Activated naive CD8-positive, alpha-beta T cell treated with anti-CD3 and anti-CD28 coated beads, Interleukin-2, amount 50 U/mL, for 16 hours (primary cell): Measurements from ENCODE around the gene PALM.

Experiments used
- DNase-seq: peaks from one replicate; pipeline ENCODE4 v3.0.0-alpha.2; 2020; ENCODE audit warnings: low read depth, low spot score

The PALM gene

DNA sequence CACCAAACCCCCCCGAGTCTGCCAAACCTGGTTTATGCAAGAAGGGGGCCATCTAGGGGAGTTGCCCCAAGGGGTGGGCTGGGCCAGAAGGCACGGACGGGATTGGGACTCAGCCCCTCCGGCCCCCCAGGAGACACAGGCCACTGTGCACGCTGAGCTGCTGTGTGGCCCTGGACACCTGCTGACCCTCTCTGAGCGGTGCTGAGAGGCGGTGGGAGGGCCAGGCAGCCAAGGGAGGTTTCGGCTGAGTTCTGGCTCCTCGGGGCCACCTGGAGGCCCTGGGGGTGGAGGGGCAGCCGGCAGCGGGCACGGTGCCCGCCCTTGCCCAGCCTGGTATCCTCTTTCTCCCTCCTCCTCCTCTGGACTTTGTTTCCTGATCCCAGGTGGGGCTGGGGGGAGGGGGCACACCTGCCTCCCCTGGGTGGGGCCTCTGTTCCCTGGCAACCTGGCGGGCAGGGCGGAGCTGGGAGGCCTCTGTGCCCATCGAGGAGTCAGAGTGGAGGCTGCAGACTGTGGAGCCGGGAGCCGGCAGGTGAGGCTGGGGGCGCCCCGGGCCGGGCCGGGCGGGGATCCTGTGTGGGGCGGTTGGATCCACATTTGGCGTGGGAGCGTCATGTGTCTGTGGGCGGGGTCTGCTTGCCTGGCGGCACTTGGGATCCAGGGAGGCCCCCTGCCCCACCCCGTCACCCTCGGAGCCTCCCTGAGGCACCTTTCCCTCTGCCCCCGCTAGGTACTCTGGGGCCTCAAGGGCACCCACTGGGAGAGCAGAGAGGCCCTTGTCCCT lies 42.1 kb downstream of the PALM start, which contains the start of gene MISP:
Gene MISP, plus strand, starts transcription at position 473 of the 784 bp plus-strand sequence. CDS start 5,835 bp downstream, outside the sequence.
- DNase-seq: no peak

DNA sequence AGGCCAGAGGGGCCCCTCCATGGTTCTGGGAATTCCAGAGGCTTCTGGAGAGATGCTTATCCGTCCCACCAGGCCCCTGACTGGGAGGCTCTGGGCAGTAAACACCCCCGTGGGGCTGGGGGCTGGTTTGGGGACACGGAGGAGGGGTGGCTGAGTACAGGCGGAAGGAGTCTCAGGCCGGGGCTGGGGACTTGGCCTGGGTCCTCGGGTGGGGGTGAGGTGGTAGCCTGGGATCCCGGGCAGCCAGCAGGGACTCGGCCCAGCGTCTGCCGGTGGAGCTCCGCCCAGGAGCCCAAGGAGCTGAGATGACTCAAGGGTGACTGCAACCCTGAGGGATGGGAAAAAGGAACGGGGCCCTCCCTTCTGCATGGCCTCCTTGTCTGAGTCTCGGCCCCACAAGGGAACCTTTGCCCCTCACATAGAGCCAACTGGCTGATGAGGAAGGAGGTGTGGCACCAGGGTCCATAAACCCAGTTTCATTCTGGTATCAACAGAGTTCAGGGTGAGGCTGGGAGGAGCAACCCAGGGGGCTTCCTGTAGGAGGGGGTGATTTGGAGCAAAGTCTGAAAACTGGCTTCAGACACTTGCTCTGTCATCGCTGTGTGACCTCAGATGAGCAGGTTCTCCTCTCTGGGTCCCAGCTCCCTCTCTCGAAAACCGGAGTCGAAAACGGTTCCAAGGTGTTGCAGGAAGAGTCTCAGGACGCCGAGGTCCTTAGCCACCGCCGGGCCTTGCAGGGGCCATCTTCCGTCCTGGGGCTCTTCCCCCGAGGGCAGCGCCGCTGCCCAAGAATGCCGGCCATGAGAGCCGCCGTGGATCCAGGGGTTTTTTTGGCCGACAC lies 43.0 kb downstream of the PALM start:
- no peak for DNase-seq

DNA sequence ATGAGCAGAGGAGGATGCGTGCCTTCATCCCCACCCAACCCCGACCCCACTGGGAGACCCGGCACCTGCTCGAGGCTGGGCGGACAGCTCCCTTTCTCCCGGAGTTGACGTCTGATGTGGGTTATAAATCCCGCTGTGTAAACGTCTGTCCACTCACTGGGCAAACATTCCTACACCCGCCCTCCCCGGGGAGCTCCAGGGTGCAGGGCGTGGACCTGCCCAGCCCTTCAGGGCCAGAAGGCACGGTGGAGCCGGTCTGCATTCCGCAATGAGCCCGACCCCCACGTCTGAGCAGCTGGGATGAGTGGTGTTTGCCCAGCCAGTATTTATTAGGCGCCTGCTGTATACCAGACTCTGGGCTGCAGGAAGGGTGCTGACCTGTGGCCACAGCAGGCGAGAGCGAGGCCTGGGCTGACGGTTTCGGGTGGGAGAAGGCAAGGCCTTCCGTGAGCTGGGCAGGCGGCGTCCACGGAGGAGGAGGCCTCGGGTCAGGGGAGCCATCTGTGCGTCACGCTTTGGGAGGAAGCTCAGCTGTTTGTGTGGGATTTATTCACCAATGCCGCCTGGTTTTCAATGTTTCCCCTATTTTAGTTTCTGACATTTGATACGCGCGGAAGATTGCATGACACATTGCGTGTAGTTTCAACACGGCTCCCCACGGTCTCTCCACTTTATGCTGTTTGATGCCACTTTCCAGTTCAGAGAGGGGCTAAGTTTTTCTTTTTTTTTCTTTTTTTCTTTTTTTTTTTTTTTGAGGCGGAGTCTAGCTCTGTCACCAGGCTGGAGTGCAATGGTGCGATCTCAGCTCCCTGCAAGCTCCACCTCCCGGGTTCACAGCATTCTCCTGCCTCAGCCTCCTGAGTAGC lies 44.1 kb downstream of the PALM start:
- DNase-seq: no peak

DNA sequence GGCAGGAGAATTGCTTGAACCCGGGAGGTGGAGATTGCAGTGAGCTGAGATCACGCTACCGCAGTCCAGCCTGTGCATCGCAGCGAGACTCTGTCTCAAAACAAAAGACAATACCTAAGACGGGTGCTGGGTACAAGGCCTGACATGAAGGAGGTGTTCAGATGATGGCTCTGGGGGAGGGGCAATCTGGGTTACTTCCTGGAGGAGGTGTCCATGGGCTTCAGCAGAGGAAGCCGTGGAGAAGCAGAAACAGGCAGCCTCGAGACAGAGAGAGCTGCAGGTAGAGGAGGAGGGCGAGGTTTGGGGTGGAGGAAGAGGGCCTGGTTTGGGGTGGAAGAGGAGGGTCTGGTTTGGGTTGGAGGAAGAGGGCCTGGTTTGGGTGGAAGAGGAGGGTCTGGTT lies 45.8 kb downstream of the PALM start:
- no peak for DNase-seq

- DNase-seq: no peak
Observed at GRCh38 chr19:755063-755462, 46.3 kb downstream of the PALM start.

- no peak for DNase-seq
Observed at GRCh38 chr19:756236-756635, 47.5 kb downstream of the PALM start.

- DNase-seq: no peak
Observed at GRCh38 chr19:756821-757688, 48.3 kb downstream of the PALM start.

DNA sequence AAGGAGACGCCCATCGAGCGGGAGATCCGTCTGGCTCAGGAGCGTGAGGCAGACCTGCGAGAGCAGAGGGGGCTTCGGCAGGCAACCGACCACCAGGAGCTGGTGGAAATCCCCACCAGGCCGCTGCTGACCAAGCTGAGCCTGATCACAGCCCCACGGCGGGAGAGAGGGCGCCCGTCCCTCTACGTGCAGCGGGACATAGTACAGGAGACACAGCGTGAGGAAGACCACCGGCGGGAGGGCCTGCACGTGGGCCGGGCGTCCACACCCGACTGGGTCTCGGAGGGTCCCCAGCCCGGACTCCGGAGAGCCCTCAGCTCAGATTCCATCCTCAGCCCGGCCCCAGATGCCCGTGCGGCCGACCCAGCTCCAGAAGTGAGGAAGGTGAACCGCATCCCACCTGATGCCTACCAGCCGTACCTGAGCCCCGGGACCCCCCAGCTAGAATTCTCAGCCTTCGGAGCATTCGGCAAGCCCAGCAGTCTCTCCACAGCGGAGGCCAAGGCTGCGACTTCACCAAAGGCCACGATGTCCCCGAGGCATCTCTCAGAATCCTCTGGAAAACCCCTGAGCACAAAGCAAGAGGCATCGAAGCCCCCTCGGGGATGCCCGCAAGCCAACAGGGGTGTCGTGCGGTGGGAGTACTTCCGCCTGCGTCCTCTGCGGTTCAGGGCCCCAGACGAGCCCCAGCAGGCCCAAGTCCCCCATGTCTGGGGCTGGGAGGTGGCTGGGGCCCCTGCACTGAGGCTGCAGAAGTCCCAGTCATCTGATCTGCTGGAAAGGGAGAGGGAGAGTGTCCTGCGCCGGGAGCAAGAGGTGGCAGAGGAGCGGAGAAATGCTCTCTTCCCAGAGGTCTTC lies 49.3 kb downstream of the PALM start:
- no peak for DNase-seq

DNA sequence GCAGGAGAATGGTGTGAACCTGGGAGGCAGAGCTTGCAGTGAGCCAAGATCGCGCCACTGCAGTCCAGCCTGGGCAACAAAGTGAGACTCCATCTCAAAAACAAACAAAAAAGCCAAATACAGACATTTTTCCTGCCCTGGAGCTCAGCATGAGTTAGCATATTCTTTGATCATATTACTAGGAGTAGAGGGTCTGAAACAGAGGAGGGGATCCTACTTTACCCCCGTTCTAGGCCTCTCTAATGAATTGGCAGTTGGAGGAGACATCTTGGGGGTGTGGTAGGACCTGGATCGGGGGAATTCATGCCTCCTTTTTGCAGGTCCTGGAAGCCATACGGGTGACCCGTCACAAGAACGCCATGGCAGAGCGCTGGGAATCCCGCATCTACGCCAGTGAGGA lies 54.4 kb downstream of the PALM start:
- no peak for DNase-seq

GRCh38 chr19:763869-764268 lies 55.1 kb downstream of the PALM start:
- DNase-seq: no peak

- no peak for DNase-seq
Observed at GRCh38 chr19:764301-764700, 55.6 kb downstream of the PALM start.

DNA sequence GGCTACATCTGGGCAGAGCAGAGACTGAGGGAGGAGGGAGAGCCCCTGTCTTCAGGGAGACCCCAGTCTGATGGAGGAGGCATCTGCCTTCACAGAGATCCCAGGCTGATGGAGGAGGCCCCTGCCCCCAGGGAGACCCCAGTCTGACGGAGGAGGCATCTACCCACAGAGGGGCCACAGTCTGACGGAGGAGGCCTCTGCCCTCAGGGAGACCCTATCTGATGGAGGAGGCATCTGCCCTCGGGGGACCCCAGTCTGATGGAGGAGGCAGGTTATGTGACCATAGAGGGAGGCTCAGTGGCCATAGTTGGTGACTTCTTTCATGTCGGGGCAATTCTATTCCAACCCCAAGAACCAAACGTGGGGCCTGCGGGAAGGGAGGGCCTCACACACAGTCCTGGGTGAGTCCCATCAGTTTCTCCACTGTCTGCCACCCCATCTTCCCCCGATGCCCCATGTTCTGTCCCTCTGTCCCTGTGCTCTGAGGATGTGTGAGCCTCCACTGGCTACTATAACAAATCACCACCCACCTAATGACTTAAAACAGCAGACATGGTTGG lies 56.5 kb downstream of the PALM start:
- no peak for DNase-seq

DNA sequence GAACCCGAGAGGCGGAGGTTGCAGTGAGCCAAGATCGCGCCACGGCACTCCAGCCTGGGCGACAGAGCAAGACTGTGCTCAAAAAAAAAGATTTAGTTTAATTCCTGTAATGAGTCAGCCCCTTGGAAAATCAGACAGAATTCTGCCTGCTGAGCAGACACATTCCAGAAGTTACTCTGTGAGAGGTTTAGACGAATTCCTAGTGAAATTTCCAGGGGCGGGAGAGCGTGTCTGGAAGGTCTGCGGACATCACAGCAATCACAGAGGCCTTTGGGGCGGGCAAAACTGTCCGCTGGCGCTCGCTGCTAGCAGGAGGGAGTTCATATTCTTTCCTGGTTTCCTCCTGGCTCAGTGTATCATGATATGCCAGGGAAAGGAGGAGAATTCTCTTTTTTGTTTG lies 59.7 kb downstream of the PALM start:
- DNase-seq: no peak

- DNase-seq: no peak
Observed at GRCh38 chr19:769616-770015, 60.9 kb downstream of the PALM start.

DNA sequence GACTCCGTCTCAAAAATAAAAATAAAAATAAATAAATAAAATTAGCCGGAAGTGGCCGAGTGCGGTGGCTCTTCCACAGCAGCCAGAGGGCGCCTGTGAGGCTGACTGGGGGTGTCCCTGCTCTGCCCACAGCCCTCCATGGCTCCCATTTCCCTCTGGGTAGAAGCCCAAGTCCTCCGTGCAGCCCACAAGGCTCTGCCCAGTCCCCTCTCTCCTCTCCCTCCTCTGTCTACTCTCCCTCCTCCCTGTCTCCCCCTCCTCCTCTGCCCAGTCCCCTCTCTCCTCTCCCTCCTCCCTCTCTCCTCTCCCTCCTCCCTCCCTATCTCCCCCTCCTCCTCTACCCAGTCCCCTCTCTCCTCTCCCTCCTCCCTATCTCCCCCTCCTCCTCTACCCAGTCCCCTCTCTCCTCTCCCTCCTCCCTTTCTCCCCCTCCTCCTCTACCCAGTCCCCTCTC lies 62.6 kb downstream of the PALM start:
- DNase-seq: no peak

DNA sequence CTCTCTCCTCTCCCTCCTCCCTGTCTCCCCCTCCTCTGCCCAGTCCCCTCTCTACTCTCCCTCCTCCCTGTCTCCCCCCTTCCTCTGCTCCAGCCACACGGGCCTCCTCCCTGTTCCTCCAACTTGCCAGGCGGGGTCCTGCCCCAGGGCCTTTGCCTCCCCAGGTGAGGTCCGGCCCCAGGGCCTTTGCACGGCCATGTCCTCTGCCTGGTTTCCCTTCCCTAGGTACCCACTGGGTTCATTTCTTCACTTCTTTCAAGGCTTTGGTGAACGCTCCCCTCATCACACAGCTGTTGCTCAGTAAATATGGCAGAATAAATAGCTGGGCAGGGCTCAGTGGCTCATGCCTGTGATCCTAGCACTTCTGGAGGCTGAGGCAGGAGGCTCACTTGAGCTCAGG lies 63.3 kb downstream of the PALM start:
- DNase-seq: no peak

DNA sequence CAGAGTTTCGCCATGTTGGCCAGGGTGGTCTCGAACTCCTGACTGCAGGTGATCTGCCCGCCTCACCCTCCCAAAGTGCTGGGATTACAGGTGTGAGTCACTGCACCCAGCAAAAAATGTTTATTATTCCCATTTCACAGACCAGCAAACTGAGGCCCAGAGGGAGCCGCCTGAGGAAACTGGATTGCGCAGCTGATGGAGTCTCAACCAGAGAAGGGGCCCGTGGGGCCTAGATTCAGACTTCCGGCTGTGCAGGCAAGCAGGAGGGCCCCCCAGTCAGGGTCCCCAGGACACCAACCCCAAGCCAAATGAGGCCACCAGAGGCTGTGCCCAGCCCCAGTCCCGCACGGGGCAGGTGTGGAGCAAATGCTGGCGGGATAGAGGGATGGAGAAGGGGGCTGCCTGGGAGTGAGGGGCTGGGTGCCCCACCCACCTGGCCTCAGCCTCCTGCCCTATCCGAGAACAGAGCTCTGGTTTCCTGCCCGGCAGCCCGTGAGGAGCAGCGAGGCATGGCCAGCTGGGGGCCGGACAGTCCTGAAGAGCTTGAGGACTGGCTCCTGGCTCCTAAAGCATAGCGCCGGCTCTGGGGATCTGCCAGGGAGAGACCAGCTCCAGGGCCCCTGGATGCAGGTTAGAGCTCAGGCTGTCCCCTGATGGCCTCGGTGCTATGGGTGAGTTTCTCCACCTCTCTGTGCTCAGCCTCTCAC lies 64.1 kb downstream of the PALM start:
- no peak for DNase-seq

DNA sequence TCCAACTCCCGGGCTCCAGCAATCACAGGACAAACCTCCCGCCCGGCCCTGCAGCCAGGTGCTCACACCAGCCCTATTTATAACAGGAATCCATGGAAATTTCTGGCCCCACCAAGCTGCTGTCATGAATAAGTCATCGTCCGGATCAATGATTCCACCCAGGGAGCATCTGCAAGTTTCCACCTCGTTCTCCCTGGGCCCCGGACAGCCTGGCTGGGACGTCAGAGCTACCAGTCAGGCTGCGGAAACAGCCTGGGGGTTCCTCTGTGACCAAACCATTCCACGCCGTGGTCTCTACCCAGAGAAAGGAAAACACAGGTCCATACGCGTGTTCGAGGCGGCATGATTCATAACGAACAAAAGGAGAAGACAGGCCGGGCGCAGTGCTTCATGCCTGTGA lies 67.8 kb downstream of the PALM start:
- DNase-seq: no peak
